Adrenal gland (tissue), 5 donors: ENCODE measurements around the gene AFAP1.

Experiments
- CTCF ChIP-seq, 6 experiments: fragments of 450-650 bp in 4 of 6; fragments of 200-600 bp in 2 of 6; sonication (generic) in 1 of 6; IDR thresholded peaks; 1 replicate in 5 of 6; 2 replicates in 1 of 6; pipeline versions ENCODE4 v1.5.1 to v1.8.0; 2016 to 2021; ENCODE audit warnings: antibody characterized with exemption in 6 of 6, mild to moderate bottlenecking in 2 of 6, moderate library complexity in 1 of 6
- POLR2A ChIP-seq, 2 donors: fragments of 450-650 bp; IDR thresholded peaks; one replicate each; pipeline ENCODE4 v1.6.1; 2017; ENCODE audit warnings: antibody characterized with exemption in 2 of 2, mild to moderate bottlenecking in 2 of 2, moderate library complexity in 1 of 2
- donor health status: DM: no; HTN: no; CAD: no.

GRCh38 chr4:7857993-7858392 is 81.7 kb downstream of the AFAP1 start:
- TF ChIP-seq CTCF (IDR thresholded peaks at IDR 0.05) (no peak), POLR2A (IDR thresholded peaks at IDR 0.05) (no peak)
